Ectodermal cell (in vitro differentiated cells): ENCODE data around the gene RNF112.
"Not testable (repeated sequence)": the region's sequence is repeated elsewhere in the genome, so short reads cannot be mapped to it uniquely, and the experiment has no call there.

Source experiments
- H3K27ac ChIP-seq: 2 replicates; pipeline ENCODE4 v1.7.0; 2013; ENCODE audit warnings: mild to moderate bottlenecking, low read depth, low read length; ENCODE audit not compliant: insufficient read depth, poor library complexity, severe bottlenecking
- H3K27me3 ChIP-seq: 2 replicates; pipeline ENCODE4 v1.7.0; 2013; ENCODE audit warnings: mild to moderate bottlenecking, low read length; ENCODE audit not compliant: insufficient read depth, control insufficient read depth, poor library complexity, severe bottlenecking
- H3K36me3 ChIP-seq: one replicate; pipeline ENCODE4 v1.7.0; 2013; ENCODE audit warnings: low read length; ENCODE audit not compliant: control insufficient read depth, insufficient read depth
- H3K4me1 ChIP-seq: one replicate; pipeline ENCODE4 v1.7.0; 2013; ENCODE audit warnings: low read length; ENCODE audit not compliant: control insufficient read depth, insufficient read depth
- H3K4me3 ChIP-seq: 2 replicates; pipeline ENCODE4 v1.7.0; 2013; ENCODE audit warnings: low read depth, low read length, control low read depth; ENCODE audit not compliant: insufficient read depth
- H3K9me3 ChIP-seq: 2 replicates; pipeline ENCODE4 v1.7.0; 2013; ENCODE audit warnings: mild to moderate bottlenecking, low read length, moderate library complexity; ENCODE audit not compliant: control insufficient read depth
- WGBS, 2 experiments: methylation state at CpG; one replicate each; pipeline ENCODE4 v1.1.7; 2013; ENCODE audit warnings: missing lambda C conversion rate in 2 of 2; 5-methylcytosine and 5-hydroxymethylcytosine counted together

RNF112 gene

DNA sequence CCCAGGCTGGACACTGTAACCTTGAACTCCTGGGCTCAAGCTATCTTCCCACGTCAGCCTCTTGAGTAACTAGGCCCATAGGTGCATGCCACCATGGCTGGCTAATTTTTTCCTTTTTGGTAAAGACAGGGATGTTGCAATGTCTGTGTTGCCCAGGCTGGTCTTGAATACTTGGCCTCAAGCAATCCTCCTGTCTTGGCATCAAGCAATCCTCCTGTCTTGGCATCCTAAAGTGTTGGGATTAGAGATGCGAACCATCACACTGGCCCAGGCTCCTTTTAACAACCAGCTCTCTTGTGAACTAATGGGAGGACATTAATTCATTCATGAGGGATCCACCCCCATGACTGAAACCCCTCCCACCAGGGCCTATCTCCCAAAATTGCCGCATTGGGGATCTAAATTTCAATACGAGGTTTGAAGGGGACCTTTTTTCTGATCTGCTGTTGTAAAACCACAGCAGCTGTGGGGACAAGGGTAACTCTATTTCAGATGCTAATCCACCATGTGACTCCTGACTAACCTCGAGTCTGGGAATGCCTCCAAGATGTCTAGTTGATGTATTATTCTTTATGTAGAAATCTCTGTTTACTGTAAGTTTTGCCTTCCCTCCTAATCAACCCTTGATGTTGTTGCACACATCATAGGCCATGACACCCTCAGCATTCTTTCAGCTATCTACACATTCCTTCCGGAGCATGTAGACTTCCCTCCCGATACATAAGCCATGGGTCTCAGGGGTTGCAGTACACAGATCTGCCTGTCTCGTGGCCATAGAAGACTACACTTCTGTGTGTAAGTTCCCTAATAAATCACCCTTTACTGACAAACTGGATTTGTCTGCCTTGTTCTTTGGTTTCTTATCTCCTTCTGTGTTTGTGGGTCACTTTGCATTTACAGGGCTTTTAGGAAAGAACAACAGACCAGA is 37.6 kb downstream of the RNF112 start:
- H3K27me3 ChIP-seq: no peaks in the 10 kb centered on the region
- no peaks in the 10 kb centered on the region for H3K4me1 ChIP-seq
- no peaks in the 10 kb centered on the region for H3K9me3 ChIP-seq
- 89 to 91% methylated on average over 8 of the region's 8 CpGs for WGBS, 2 experiments
- no peak overlapping the region for H3K27ac ChIP-seq
- H3K36me3 ChIP-seq: no peaks in the 10 kb centered on the region
- H3K4me3 ChIP-seq: no peak overlapping the region

DNA sequence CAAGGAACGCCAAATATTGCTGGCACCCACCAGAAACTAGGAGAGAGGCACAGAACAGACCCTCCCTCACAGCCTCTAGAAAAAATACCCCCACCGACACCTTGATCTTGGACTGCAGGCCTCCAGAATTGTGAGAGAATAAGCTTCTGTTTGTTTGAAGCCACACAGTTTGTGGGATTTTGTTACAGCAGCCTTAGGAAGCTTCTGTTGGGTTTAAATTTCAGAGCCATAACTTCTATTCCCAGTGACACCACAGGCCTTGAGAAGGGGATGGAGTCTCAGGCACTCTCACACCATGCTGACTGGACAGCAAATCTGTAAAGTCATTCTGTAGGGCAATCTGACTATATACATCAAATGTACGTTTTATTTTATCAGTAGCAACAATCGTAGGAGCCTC is 38.6 kb downstream of the RNF112 start:
- H3K4me1 ChIP-seq: peaks cover under 1% of the 10 kb centered on the region
- no peaks in the 10 kb centered on the region for H3K36me3 ChIP-seq
- 98% methylated on average over 4 of the region's 4 CpGs for WGBS, 2 experiments
- H3K27me3 ChIP-seq: no peaks in the 10 kb centered on the region
- no peaks in the 10 kb centered on the region for H3K9me3 ChIP-seq
- H3K4me3 ChIP-seq: no peak overlapping the region
- no peak overlapping the region for H3K27ac ChIP-seq

DNA sequence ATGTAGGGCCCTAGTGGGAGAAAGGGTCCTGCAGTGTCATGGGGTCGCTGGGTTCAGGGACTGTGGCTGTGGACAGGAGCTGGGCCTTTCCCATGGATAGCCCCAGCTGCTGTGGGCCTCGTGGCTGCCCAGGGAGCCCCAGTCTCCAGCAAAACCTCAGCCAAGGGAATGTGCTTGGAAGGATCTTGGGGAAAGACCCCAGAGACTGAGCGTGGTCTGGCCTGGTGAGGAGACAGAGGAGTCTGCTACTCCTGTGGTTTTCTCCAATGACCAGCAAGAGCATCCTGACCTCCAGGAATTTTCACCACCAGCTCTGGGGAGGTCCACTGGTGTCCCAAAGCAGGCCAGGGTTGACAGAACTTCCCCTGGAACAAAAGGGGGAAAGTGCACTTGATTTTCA is 42.3 kb downstream of the RNF112 start:
- H3K4me1 ChIP-seq: peaks cover 16% of the 10 kb centered on the region
- H3K9me3 ChIP-seq: no peaks in the 10 kb centered on the region
- H3K4me3 ChIP-seq: no peak overlapping the region
- H3K36me3 ChIP-seq: no peaks in the 10 kb centered on the region
- WGBS, 2 experiments: 91 to 93% methylated on average over 3 of the region's 3 CpGs
- H3K27ac ChIP-seq: no peak overlapping the region
- no peaks in the 10 kb centered on the region for H3K27me3 ChIP-seq

DNA sequence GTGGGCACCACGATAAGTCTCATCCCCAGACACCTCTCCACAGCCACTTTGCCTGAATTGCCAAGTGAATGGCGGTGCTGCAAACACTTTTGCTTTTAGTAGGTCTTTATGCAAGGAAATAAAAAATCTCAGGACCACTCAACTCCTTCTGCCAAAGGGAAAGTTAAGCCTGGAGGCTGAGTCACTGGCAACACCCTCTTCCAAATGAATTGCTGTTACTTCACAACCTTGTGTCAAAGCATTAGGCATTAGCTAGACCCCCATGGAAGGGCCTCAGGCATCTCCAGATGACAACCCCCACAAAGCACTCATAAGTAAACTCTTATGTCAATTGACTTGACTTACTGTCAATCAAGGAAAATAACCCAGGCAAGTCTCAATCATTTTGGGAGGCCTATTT is 43.0 kb downstream of the RNF112 start:
- no peaks in the 10 kb centered on the region for H3K27me3 ChIP-seq
- 88 to 94% methylated on average over 2 of the region's 2 CpGs for WGBS, 2 experiments
- H3K9me3 ChIP-seq: no peaks in the 10 kb centered on the region
- H3K4me1 ChIP-seq: peaks cover 20% of the 10 kb centered on the region
- no peak overlapping the region for H3K4me3 ChIP-seq
- no peaks in the 10 kb centered on the region for H3K36me3 ChIP-seq
- H3K27ac ChIP-seq: no peak overlapping the region

DNA sequence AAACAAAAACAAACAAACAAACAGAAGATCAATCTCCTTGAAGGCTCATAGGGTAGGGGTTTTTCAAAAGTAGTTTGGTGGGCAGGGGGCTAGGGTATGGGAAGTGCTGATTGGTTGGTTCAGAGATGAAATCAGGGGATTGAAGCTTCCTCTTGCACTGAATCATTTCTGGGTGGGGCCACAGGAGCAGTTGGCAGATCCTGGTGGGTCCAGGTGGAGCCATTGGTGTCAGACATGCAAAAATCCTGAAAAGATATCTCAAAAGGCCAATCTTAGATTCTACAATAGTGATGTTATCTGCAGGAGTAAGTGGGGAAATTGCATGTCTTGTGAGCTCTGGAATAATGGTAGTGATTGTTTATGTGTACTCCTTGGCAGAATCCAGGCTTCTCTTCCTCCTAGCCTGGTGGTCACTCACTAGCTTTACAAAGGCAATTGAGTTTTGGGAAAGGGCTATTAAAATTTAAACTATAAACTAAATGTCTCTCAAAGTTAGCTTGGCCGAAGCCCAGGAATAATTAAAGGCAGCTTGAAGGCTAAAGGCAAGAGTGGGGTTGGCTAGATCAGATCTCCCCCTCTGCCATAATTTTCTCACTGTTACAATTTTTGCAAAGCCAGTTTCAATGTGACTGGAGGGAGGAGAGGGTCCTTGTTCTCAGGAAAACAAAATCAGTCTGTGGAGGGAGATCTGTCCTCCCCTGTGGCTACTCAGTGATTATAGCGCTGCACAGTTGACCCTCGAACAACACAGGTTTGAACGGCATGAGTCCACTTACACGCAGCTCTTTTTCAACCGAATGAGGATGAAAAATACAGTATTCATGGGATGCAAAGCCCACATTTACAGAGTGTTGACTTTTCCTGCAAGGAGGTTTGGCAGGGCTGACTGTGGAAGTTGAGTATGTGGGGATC is 45.2 kb downstream of the RNF112 start:
- H3K27me3 ChIP-seq: no peaks in the 10 kb centered on the region
- no peaks in the 10 kb centered on the region for H3K9me3 ChIP-seq
- H3K4me1 ChIP-seq: peaks cover 20% of the 10 kb centered on the region
- no peaks in the 10 kb centered on the region for H3K36me3 ChIP-seq
- H3K27ac ChIP-seq: no peak overlapping the region
- H3K4me3 ChIP-seq: no peak overlapping the region
- WGBS, 2 experiments: 88 to 91% methylated on average over 6 of the region's 6 CpGs

DNA sequence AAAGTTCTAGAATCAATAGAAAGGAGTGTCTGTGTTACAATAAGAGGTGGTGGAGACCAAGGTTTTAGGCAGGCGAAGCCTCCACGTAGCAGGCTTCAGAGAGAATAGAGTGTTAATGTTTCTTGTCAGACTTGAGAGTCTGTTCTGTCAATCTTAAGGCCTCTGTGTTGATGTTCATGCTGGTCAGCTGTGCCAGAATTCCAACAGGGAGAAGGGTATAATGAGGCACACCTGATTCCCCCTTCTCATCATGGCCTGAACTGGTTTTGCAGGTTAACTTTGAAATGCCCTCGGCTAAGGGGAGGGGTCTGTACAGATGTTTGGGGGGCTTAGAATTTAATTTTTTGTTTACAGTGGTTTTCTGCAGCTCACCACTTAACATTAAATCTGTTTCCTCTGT is 46.0 kb downstream of the RNF112 start:
- no peak overlapping the region for H3K4me3 ChIP-seq
- 86 to 88% methylated on average over 2 to 3 of the region's 3 CpGs for WGBS, 2 experiments

DNA sequence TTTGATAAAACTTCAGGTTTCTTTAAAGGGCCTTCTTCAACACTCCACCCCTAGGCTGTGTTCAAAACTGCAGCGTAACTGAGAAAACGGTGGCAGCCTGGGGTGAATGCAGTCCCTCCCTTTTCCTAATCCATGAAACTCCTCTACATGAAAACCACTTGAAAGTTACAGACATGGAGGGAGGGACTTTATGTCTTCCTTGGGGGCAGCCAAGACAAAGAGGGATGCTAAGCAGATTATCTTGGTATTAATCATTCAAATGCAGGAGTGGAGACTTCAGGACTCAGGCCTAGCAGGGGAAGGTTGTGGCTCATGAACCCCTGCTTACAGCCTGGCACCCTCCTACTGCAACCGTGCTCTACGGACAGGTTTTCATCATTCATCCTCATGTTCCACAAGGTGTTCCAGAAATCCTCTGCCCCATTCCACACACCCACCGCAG is 46.8 kb downstream of the RNF112 start:
- 6 to 8% methylated on average over 5 of the region's 5 CpGs for WGBS, 2 experiments
- H3K4me3 ChIP-seq: no peak overlapping the region
- no peak overlapping the region for H3K27ac ChIP-seq
- H3K4me1 ChIP-seq: peaks cover 20% of the 10 kb centered on the region
- H3K27me3 ChIP-seq: no peaks in the 10 kb centered on the region
- no peaks in the 10 kb centered on the region for H3K36me3 ChIP-seq
- H3K9me3 ChIP-seq: no peaks in the 10 kb centered on the region

More for the DNA sequence above, 46.0 kb downstream of the RNF112 start:
- H3K27ac ChIP-seq: no peak overlapping the region
- H3K9me3 ChIP-seq: no peaks in the 10 kb centered on the region
- peaks cover 20% of the 10 kb centered on the region for H3K4me1 ChIP-seq
- H3K27me3 ChIP-seq: no peaks in the 10 kb centered on the region
- no peaks in the 10 kb centered on the region for H3K36me3 ChIP-seq

DNA sequence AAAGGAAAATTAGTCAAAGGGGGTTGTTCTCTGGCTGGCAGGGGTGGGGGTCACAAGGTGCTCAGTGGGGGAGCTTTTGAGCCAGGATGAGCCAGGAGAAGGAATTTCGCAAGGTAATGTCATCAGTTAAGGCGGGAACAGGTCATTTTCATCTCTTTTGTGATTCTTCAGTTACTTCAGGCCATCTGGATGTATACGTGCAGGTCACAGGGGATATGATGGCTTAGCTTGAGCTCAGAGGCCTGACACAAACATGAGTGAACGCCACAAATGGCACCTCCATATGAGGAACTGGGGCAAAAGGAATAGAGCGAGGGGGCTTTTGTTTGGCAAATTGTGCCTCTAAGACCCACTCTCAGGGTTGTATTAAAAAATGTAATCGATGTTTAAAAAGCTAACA is 47.4 kb downstream of the RNF112 start:
- H3K27ac ChIP-seq, H3K4me3 ChIP-seq, H3K9me3 ChIP-seq, H3K27me3 ChIP-seq, H3K36me3 ChIP-seq: not testable (repeated sequence)
- peaks cover 20% of the 10 kb centered on the region for H3K4me1 ChIP-seq
- WGBS, 2 experiments: 25 to 28% methylated on average over 6 of the region's 6 CpGs

DNA sequence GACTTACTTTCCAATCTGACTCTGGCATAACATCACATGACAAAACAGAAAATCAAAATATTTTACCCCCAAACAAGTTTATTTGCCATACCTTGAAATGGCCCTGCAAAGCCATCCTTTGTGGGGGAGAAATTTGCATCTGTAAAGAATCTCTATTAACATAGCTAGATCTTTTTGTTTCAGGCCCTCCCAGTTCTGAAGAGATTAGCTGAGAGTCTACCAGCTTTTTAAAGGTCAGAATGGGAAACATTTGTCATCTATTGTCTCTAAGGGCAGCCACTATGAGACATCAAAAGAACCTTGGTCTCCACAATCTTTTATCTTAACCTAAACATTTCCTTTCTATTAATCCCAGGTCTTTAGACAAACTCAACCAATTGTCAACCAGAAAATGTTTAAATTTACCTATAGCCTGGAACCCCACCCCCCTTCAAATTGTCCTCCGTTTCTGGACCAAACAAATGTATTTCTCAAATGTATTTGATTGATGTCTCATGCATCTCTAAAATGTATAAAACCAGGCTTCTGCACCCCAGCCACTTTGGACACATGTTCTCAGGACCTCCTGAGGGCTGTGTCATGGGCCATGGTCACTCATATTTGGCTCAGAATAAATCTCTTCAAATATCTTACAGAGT is 48.1 kb downstream of the RNF112 start:
- H3K36me3 ChIP-seq, H3K4me3 ChIP-seq, H3K9me3 ChIP-seq, H3K27ac ChIP-seq, H3K27me3 ChIP-seq: not testable (repeated sequence)
- WGBS, 2 experiments: 0 to 11% methylated on average over 1 of the region's 1 CpG
- H3K4me1 ChIP-seq: peaks cover 20% of the 10 kb centered on the region

DNA sequence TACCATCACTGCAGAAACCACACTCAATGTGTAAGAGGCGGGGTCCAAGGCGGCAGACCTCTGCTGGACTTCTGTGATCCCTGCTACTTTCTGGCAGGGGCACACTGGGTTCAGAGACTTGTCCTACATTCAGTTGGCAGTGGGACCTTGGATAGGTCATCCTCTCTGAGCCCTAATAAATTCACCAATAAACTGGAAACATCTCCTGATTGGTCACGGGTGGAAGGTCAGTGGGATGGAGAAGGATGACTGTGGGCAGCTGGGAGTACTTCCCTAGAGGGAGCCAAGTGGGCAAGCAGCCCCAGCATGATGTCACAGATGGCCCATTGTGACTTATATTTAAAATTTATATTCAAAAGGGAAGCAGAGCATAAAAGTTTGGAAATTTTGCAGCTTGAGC is 49.7 kb downstream of the RNF112 start:
- Histone ChIP-seq H3K27ac (no peak overlapping the region), H3K9me3 (no peaks in the 10 kb centered on the region), H3K27me3 (no peaks in the 10 kb centered on the region), H3K36me3 (no peaks in the 10 kb centered on the region), H3K4me3 (no peak overlapping the region), H3K4me1 (peaks cover 16% of the 10 kb centered on the region)
- 35 to 41% methylated on average over 3 of the region's 3 CpGs for WGBS, 2 experiments
